ENCODE data around the gene WDR4.

GRCh38 chr21:42819861-42820615, 59.3 kb downstream of the WDR4 start:
- no peak for TF ChIP-seq CTCF (IDR thresholded peaks at IDR 0.05; ENCODE audit: low read depth, low read length, poor library complexity, severe bottlenecking)
- TF ChIP-seq EZH2phosphoT487 (IDR thresholded peaks at IDR 0.05; ENCODE audit: borderline replicate concordance, low read length): no peak
